Thoracic aorta (tissue), 2 donors: ENCODE data around the gene NCKAP5. TPM values are rescaled to one million over a fixed set of nuclear protein-coding genes. Genes with fewer than 3 reads are reported as not detected.

Source experiments
- ATAC-seq: fragments of 150-250 bp; one replicate; pipeline ENCODE4 v1.8.0; 2017; ENCODE audit warnings: low read depth; ENCODE audit not compliant: insufficient number of reproducible peaks, low FRiP score
- DNase-seq: peaks from one replicate; pipeline ENCODE4 v3.0.0-alpha.2; 2020; ENCODE audit warnings: low spot score
- H3K27ac ChIP-seq, 2 donors: fragments of 200-600 bp; sonication (generic); 1 replicate in 1 of 2; 2 replicates in 1 of 2; pipeline ENCODE4 v1.5.1; 2016; ENCODE audit warnings: mild to moderate bottlenecking in 2 of 2, moderate library complexity in 2 of 2
- H3K27me3 ChIP-seq: fragments of 200-600 bp; sonication (generic); replicated peaks from 2 replicates; pipeline ENCODE4 v1.6.0; 2016; ENCODE audit warnings: mild to moderate bottlenecking; ENCODE audit not compliant: insufficient read depth
- H3K36me3 ChIP-seq: fragments of 200-600 bp; sonication (generic); one replicate; pipeline ENCODE4 v1.5.1; 2016
- H3K4me1 ChIP-seq, 2 donors: fragments of 200-600 bp; sonication (generic); 1 replicate in 1 of 2; 2 replicates in 1 of 2; pipeline versions ENCODE4 v1.5.1 to v1.6.0; 2016; ENCODE audit warnings: low read depth in 2 of 2, mild to moderate bottlenecking in 1 of 2; ENCODE audit not compliant: control insufficient read depth in 1 of 2
- H3K4me3 ChIP-seq: fragments of 200-600 bp; sonication (generic); 2 replicates; pipeline ENCODE4 v1.5.1; 2016; ENCODE audit warnings: mild to moderate bottlenecking
- H3K9me3 ChIP-seq: fragments of 200-600 bp; sonication (generic); 2 replicates; pipeline ENCODE4 v1.5.1; 2016
- CTCF ChIP-seq: fragments of 200-600 bp; sonication (generic); IDR thresholded peaks from one replicate; pipeline ENCODE4 v1.5.1; 2019; ENCODE audit warnings: antibody characterized with exemption
- total RNA-seq, 2 donors: library from RNA; depleted of rRNA; stranded (reverse); fragments of >200 nt; gene quantifications; one replicate each; pipeline versions ENCODE4 v1.1.0 to v1.2.3, GENCODE V29; 2016

The NCKAP5 gene
- total RNA-seq, 2 donors from 2014 or later: 1.2 to 1.9 TPM

GRCh38 chr2:133197156-133197555, 371.1 kb downstream of the NCKAP5 start:
- no peaks in the 10 kb centered on the region for H3K9me3 ChIP-seq
- no peaks in the 10 kb centered on the region for H3K36me3 ChIP-seq
- no peak for ATAC-seq
- no peak for DNase-seq
- no peak overlapping the region for H3K4me3 ChIP-seq
- no peak for TF ChIP-seq CTCF
- H3K27ac ChIP-seq: no peak overlapping the region
- no peaks in the 10 kb centered on the region for H3K27me3 ChIP-seq
- H3K4me1 ChIP-seq: no peaks in the 10 kb centered on the region

GRCh38 chr2:133194777-133195335, 373.4 kb downstream of the NCKAP5 start:
- no peak for ATAC-seq
- no peaks in the 10 kb centered on the region for H3K9me3 ChIP-seq
- no peak for TF ChIP-seq CTCF
- DNase-seq: no peak
- H3K4me1 ChIP-seq: no peaks in the 10 kb centered on the region
- no peaks in the 10 kb centered on the region for H3K27me3 ChIP-seq
- no peak overlapping the region for H3K4me3 ChIP-seq
- no peaks in the 10 kb centered on the region for H3K36me3 ChIP-seq
- no peak overlapping the region for H3K27ac ChIP-seq

GRCh38 chr2:133194362-133194655, 374.0 kb downstream of the NCKAP5 start:
- no peak overlapping the region for H3K27ac ChIP-seq
- no peaks in the 10 kb centered on the region for H3K4me1 ChIP-seq
- H3K27me3 ChIP-seq: no peaks in the 10 kb centered on the region
- no peak for DNase-seq
- no peak overlapping the region for H3K4me3 ChIP-seq
- no peak for ATAC-seq
- no peaks in the 10 kb centered on the region for H3K9me3 ChIP-seq
- no peak for TF ChIP-seq CTCF
- H3K36me3 ChIP-seq: no peaks in the 10 kb centered on the region

- no peak overlapping the region for H3K4me3 ChIP-seq
- H3K27me3 ChIP-seq: no peaks in the 10 kb centered on the region
- no peak overlapping the region for H3K27ac ChIP-seq
- TF ChIP-seq CTCF: no peak
- H3K4me1 ChIP-seq: no peaks in the 10 kb centered on the region
- no peaks in the 10 kb centered on the region for H3K36me3 ChIP-seq
- no peaks in the 10 kb centered on the region for H3K9me3 ChIP-seq
- ATAC-seq (no peak), DNase-seq (no peak)
Measured at GRCh38 chr2:133193544-133194361, 374.5 kb downstream of the NCKAP5 start.

- Histone ChIP-seq H3K27me3 (no peaks in the 10 kb centered on the region), H3K36me3 (no peaks in the 10 kb centered on the region), H3K9me3 (no peaks in the 10 kb centered on the region), H3K27ac (no peak overlapping the region), H3K4me3 (no peak overlapping the region), H3K4me1 (no peaks in the 10 kb centered on the region)
- ATAC-seq (no peak), DNase-seq (no peak)
- TF ChIP-seq CTCF: no peak
Measured at GRCh38 chr2:133192028-133192427, 376.2 kb downstream of the NCKAP5 start.
